ENCODE measurements around the gene PCYT1A.
A peak's percentile ranks its signal among the peaks of the same experiment; 100 is the strongest.

The PCYT1A gene

GRCh38 chr3:196287090-196287439, 461 bp downstream of the PCYT1A start:
- peak overlapping the region; percentile 91 for H2AFZ ChIP-seq (ENCODE audit: low read depth, low read length, severe bottlenecking)
- H3K9me3 ChIP-seq (ENCODE audit: insufficient read depth, low read length): no peaks in the 10 kb centered on the region
- H3K9ac ChIP-seq (ENCODE audit: low read length): peak overlapping the region; percentile 78
- H3K79me2 ChIP-seq (ENCODE audit: insufficient read depth, low read length): peaks cover 4% of the 10 kb centered on the region; the same call in 1 of the 2 replicates
- no peaks in the 10 kb centered on the region for H3K9me2 ChIP-seq (replicated peaks; ENCODE audit: insufficient read depth, low read length)
- no peaks in the 10 kb centered on the region for H3K27me3 ChIP-seq (ENCODE audit: low read length)
- no peak for TF ChIP-seq CTCF (IDR thresholded peaks at IDR 0.05; ENCODE audit: insufficient read depth, low read length, poor library complexity, severe bottlenecking)
- TF ChIP-seq EZH2phosphoT487 (conservative IDR thresholded peaks at IDR 0.05; ENCODE audit: low read length): no peak
- 0 out of 2 replicates have a peak, but pooled peaks cover 5% of the 10 kb centered on the region for H3F3A ChIP-seq (ENCODE audit: insufficient read depth)
- peak overlapping the region; percentile 89 for H3K4me2 ChIP-seq (ENCODE audit: low read depth, low read length, poor library complexity, severe bottlenecking)
- H3K4me3 ChIP-seq (ENCODE audit: insufficient read depth, low read length, poor library complexity, severe bottlenecking): peak overlapping the region; percentile 66
- H4K20me1 ChIP-seq (ENCODE audit: low read depth, low read length): no peaks in the 10 kb centered on the region
- no peak overlapping the region for H3K27ac ChIP-seq (ENCODE audit: low read depth, low read length)
- no peaks in the 10 kb centered on the region for H3K36me3 ChIP-seq (ENCODE audit: low read length)

GRCh38 chr3:196284396-196284795, 3.1 kb downstream of the PCYT1A start:
- Histone ChIP-seq H4K20me1 (ENCODE audit: low read depth, low read length) (no peaks in the 10 kb centered on the region), H3K27ac (ENCODE audit: low read depth, low read length) (no peak overlapping the region), H3K4me2 (ENCODE audit: low read depth, low read length, poor library complexity, severe bottlenecking) (no peak overlapping the region), H3K9me2 (replicated peaks; ENCODE audit: insufficient read depth, low read length) (no peaks in the 10 kb centered on the region), H3K9me3 (ENCODE audit: insufficient read depth, low read length) (no peaks in the 10 kb centered on the region), H3K9ac (ENCODE audit: low read length) (no peak overlapping the region), H2AFZ (ENCODE audit: low read depth, low read length, severe bottlenecking) (no peak overlapping the region), H3K36me3 (ENCODE audit: low read length) (no peaks in the 10 kb centered on the region), H3F3A (ENCODE audit: insufficient read depth) (no peaks in the 10 kb centered on the region), H3K27me3 (ENCODE audit: low read length) (no peaks in the 10 kb centered on the region), H3K4me3 (ENCODE audit: insufficient read depth, low read length, poor library complexity, severe bottlenecking) (no peak overlapping the region), H3K79me2 (ENCODE audit: insufficient read depth, low read length) (peaks cover 4% of the 10 kb centered on the region; the same call in 1 of the 2 replicates)
- TF ChIP-seq CTCF (IDR thresholded peaks at IDR 0.05; ENCODE audit: insufficient read depth, low read length, poor library complexity, severe bottlenecking): no peak
- no peak for TF ChIP-seq EZH2phosphoT487 (conservative IDR thresholded peaks at IDR 0.05; ENCODE audit: low read length)

- H3K27me3 ChIP-seq (ENCODE audit: low read length): no peaks in the 10 kb centered on the region
- TF ChIP-seq CTCF (IDR thresholded peaks at IDR 0.05; ENCODE audit: insufficient read depth, low read length, poor library complexity, severe bottlenecking): no peak
- no peak for TF ChIP-seq EZH2phosphoT487 (conservative IDR thresholded peaks at IDR 0.05; ENCODE audit: low read length)
- H2AFZ ChIP-seq (ENCODE audit: low read depth, low read length, severe bottlenecking): no peak overlapping the region
- H3K36me3 ChIP-seq (ENCODE audit: low read length): no peaks in the 10 kb centered on the region
- H3K9me2 ChIP-seq (replicated peaks; ENCODE audit: insufficient read depth, low read length): no peaks in the 10 kb centered on the region
- H3K9me3 ChIP-seq (ENCODE audit: insufficient read depth, low read length): no peaks in the 10 kb centered on the region
- H3K9ac ChIP-seq (ENCODE audit: low read length): no peak overlapping the region
- no peak overlapping the region for H3K4me2 ChIP-seq (ENCODE audit: low read depth, low read length, poor library complexity, severe bottlenecking)
- H3F3A ChIP-seq (ENCODE audit: insufficient read depth): no peaks in the 10 kb centered on the region
- no peaks in the 10 kb centered on the region for H4K20me1 ChIP-seq (ENCODE audit: low read depth, low read length)
- no peak overlapping the region for H3K27ac ChIP-seq (ENCODE audit: low read depth, low read length)
- H3K79me2 ChIP-seq (ENCODE audit: insufficient read depth, low read length): peaks cover 9% of the 10 kb centered on the region
- H3K4me3 ChIP-seq (ENCODE audit: insufficient read depth, low read length, poor library complexity, severe bottlenecking): no peak overlapping the region
Observed at GRCh38 chr3:196281962-196282361, 5.6 kb downstream of the PCYT1A start.
